GM21576 (cell line): ENCODE results near the gene WDR26.
"Not testable (repeated sequence)": the region's sequence is repeated elsewhere in the genome, so short reads cannot be mapped to it uniquely, and the experiment has no call there.

Source experiments
- ATAC-seq: cut with Tn5 transposase; IDR thresholded peaks from one replicate; pipeline ENCODE4 v1.9.1; 2021; ENCODE audit warnings: mild to moderate bottlenecking, moderate library complexity; ENCODE audit not compliant: unreplicated experiment

WDR26 gene

GRCh38 chr1:224433701-224434672 lies 610 bp downstream of the WDR26 start:
- ATAC-seq: no peak

- ATAC-seq: no peak
Observed at GRCh38 chr1:224433041-224433691, 1.4 kb downstream of the WDR26 start.

DNA sequence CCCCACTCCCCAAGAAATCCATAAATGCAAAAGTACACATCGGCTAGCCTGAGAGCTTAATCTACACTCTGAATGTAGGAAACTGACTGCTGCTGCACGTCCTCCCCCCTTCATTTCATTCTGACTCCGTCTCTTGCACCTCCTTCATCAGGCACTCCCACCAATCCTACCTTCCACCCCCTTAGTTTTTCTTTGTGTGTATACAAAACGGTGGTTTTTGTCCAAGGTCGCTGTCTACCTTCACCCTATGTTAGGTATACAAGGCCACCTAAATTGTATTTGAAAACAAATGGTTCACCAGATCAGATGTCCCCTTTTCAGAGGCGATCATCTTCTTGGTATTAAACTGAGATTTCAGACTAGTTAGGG lies 1.9 kb downstream of the WDR26 start:
- ATAC-seq: no peak

DNA sequence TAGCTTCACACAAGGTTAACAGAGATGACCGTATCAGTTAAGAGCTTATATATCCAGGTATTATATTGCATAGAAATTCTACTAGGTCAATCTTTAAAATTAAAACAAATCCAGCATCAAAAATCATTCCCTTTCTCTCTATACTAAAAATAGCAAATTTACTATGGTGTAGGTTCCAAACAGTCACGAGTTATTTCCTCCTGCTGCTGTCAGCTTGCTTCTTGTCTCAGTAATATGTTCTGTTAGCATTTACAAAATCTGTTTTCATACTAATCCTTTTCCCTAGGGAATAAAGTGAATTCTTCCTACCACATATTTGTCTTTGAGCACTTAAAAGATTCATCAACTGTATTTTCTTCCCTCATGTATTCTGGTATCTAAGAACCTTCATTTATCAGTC lies 2.5 kb downstream of the WDR26 start:
- no peak for ATAC-seq

GRCh38 chr1:224431726-224432125 lies 2.9 kb downstream of the WDR26 start:
- ATAC-seq: no peak

- ATAC-seq: peak; percentile 19
Observed at GRCh38 chr1:224430511-224431113, 4.0 kb downstream of the WDR26 start.

DNA sequence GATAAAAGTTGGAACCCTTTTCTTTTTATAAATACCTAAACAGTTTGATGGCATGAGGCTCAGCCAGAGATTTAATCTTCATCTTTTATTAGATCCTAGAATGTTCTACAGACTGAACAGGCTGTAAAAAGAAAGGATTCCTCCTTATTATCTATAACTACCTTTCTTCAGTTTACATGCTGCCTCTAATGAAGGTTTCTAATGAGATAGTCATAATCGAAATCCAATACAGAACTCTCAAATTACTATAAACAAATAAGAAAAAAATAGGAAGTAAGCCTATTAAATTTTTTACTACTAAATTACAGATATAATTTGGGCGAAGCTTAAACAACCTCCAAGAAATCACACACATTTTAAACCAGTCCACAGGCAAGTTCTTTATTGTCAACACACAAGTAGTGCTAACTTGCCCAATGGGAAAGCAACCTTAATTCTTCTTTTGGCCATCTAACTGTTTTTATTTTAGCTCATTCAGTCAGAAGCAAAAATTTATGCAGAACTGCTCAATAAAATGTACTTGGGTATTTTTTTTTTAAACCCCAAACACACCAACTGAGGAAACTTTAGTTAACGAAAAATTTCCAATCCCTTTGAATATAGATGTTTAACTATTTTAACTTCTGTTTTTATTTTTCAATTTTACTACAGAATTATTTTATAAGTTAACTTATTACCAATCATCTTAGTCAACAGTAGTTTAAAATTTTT lies 4.8 kb downstream of the WDR26 start:
- no peak for ATAC-seq

GRCh38 chr1:224428713-224429112 lies 5.9 kb downstream of the WDR26 start:
- ATAC-seq: not testable (repeated sequence)

GRCh38 chr1:224427346-224427745 lies 7.3 kb downstream of the WDR26 start:
- ATAC-seq: no peak

DNA sequence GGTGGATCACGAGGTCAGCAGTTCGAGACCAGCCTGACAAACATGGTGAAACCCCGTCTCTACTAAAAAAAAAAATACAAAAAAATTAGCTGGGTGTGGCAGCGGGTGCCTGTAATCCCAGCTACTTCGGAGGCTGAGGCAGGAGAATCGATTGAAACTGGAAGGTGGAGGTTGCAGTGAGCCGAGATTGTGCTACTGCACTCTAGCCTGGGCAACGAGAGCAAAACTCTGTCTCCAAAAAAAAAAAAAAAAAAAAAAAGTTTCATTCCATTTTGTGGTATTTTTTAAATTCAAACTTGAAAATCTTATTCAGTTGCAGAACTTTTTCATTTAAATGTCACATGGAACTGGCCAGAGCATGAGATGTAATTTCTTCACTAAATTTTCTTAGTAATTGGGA lies 7.7 kb downstream of the WDR26 start:
- not testable (repeated sequence) for ATAC-seq

DNA sequence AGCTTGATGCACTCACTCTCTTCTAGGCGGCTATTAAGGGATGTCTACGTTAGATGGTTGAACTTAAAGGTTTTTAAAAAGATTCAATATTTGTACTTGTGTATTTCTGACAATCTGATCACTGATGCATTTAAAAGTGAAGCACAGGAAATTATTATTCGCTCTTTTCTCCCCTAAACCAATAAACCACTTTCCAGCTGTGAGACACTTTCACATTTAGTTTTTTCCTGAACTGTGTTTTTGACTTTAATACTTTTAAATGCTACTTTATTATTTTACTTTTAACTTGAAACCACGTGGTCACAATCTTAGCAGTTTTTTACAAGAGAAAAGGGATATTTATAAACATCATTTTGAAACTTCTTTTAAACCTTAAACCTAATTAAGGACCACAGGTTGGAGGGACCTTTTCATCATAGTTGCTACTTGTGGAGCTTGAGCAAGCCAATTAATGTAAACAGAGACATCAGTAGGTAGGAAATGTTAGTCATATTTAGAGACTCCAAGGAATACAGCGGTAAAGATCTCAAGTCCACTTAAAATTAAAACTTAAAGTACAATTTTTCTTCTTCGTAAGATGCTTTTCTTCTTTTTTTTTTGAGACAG lies 9.2 kb downstream of the WDR26 start:
- no peak for ATAC-seq

DNA sequence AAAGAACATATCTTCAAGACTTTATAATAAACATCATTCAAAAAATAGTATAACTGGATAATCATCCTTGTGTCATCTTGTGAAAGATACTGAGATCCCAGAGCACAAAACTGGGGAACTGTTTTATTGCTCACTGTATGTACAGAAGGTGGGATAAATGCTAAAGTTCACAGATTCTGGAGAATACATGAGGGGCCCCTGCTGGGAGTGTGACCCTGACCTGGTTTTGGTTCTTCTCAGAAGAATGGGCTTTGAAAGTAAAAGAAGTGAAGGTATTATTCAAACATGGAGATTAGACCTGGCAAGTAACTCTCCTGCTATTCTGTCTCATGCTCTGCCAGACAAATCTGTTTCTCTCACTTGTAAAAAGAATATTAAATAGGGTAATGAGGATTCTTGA lies 14.5 kb downstream of the WDR26 start:
- no peak for ATAC-seq

DNA sequence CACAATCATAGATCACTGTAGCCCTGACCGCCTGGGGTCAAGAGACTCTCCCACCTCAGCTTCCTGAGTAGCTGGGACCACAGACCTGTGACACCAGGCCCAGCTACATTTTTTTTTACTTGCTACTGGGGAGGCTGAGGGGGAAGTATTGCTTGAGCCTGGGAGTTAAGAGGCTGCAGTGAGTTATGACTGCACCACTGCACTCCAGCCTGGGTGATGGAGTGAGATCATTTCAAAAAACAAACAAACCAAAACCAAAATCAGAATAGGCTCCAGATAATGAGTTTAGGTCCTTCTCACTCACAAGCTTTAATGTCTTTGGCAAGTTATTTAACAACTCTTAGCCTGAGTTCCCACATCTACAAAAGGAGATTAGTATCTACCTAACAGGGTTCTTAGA lies 22.8 kb downstream of the WDR26 start:
- no peak for ATAC-seq

GRCh38 chr1:224408294-224408590 lies 26.4 kb downstream of the WDR26 start:
- ATAC-seq: no peak

GRCh38 chr1:224407571-224408293 lies 26.9 kb downstream of the WDR26 start:
- ATAC-seq: no peak

- ATAC-seq: no peak
Observed at GRCh38 chr1:224406216-224406615, 28.4 kb downstream of the WDR26 start.

- ATAC-seq: no peak
Observed at GRCh38 chr1:224405604-224405970, 29.0 kb downstream of the WDR26 start.

GRCh38 chr1:224404916-224405603 lies 29.5 kb downstream of the WDR26 start:
- no peak for ATAC-seq

DNA sequence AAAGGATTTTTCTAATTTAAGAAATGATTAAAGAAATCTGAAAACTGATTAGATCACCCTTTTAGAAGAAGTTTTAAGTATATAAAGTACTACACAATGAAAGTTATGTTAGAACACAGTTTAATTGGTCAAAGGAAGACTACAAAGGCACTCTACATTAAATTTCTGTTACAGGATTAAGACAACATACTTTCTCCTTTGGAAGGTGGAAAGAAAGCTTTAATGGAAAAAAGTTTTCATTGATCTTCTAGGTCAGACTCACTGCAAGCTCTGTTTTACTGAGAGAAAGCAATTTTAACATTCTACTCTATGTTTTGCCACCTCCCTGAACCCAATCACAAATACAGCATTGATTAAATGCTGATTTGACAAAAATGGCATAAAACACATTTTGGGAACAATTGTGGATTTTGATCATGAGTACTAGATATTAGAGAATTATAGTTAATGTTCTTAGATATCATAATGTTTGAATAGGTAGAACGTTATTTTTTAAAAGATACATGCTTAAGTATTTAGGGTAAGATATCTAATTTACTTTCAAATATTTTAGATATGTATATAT lies 32.0 kb downstream of the WDR26 start:
- no peak for ATAC-seq
